GM21390 (cell line): ENCODE results near the gene GJA1.
"Not testable (repeated sequence)": the region's sequence is repeated elsewhere in the genome, so short reads cannot be mapped to it uniquely, and the experiment has no call there.

Experiments
- ATAC-seq: cut with Tn5 transposase; IDR thresholded peaks from one replicate; pipeline ENCODE4 v1.9.1; 2021; ENCODE audit not compliant: unreplicated experiment

The GJA1 gene

GRCh38 chr6:121435444-121436069, at the start of gene GJA1:
TSS of gene GJA1 (plus strand) at chr6:121435646. CDS start at chr6:121446848, 11,202 bp downstream.
- ATAC-seq: no peak

DNA sequence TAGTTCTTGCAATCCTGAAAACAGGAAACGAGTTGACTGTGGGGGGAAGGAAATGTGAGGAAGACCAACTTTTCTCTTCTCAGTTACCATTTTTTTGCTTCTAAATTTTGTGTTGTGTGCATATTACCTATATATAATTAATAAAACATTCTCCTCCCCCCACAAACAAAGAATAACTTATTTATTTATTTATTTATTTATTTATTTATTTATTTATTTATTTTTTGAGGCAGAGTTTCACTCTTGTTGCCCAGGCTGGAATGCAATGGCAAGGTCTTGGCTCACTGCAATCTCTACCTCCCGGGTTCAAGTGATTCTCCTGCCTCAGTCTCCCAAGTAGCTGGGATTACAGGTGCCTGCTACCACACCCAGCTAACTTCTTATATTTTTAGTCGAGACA, 48.9 kb upstream of the GJA1 start:
- not testable (repeated sequence) for ATAC-seq

GRCh38 chr6:121389419-121389818, 46.0 kb upstream of the GJA1 start:
- ATAC-seq: no peak

DNA sequence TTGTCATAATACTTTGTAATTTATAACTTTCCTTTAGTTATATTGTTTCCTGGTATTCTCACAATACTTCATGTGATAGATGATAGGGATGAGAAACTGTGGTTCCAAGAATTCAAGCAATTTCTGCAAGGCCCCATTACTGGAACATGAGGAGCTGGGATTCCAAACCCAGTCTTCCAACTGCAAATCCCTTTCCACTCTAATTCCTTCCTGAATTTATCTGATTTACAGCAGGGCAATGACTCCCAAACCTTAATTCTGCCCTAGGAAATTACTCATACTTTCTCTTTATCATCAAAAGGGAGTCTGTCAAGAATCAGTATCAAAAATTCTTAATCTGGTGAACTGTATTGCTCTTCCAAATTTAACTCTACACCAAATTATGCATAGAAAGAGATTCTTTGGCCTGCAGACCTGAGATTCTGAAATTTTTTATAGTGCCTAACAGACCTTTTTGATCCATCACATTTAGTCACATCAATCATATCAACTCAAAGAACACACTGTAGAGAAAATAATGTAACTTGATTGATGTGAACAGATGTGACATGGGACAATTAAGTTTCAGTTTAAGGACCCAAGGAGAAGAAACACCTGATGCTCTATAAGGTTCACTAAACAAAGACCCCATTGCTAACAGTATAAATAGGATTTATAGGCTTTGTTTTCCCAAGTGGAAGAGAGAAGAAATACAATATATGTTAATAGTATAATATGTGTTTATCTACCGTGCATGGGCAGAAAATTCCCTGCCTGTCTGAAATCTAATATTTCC, 41.5 kb upstream of the GJA1 start:
- ATAC-seq: no peak

GRCh38 chr6:121395736-121396135, 39.7 kb upstream of the GJA1 start:
- no peak for ATAC-seq

DNA sequence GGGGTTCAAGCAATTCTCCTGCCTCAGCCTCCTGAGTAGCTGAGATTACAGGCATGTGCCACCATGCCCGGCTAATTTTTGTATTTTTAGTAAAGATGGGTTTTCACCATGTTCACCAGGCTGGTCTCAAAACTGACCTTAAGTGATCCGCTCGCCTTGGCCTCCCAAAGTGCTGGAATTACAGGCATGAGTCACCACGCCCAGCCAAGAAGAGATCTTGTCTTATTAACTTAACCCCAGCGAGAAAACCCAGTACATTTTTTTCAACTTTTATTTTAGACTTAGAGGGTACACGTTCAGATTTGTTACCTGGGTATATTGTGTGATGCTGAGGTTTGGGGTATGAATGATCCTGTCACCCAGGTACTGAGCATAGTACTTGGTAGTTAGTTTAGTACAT, 38.3 kb upstream of the GJA1 start:
- not testable (repeated sequence) for ATAC-seq

DNA sequence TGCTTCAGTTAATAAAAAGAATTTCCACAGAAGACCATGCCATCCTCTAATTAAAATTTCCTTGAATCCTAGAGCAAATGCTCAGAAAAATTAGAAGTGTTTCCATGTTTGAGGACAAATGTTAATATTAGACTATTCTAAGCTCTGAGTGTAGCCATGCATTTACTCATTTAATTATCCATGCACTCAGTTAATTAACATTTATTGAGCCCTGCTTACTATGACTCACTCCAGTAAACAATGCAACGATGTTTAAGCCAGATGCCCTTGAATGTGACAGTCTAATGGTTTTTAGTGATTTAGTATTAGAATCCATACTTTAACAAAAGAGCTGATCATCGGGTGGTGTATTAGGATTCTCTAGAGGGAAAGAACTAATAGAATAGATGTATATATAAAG, 37.3 kb upstream of the GJA1 start:
- no peak for ATAC-seq

DNA sequence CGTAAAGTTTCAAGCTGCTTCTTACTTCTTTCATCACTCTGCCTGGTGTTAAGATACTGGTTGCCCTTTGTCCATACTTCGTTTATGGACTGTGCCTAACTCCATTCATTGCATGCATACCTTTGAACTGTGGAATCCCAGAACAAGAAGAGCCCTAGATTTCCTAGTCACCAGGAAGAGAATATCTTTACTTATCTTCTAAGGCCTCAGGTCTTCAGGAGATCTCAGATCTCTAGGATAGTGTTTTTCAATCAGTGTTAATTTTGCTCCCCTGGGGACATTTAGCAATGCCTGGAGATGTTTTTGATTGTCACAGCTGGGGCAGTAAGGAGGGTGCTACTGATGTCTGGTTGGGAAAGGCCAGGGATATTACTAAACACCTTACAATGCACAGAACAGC, 35.5 kb upstream of the GJA1 start:
- ATAC-seq: no peak

- no peak for ATAC-seq
Measured at GRCh38 chr6:121403964-121404363, 31.5 kb upstream of the GJA1 start.

- no peak for ATAC-seq
Measured at GRCh38 chr6:121405306-121405705, 30.1 kb upstream of the GJA1 start.

- ATAC-seq: no peak
Measured at GRCh38 chr6:121408321-121408720, 27.1 kb upstream of the GJA1 start.

- ATAC-seq: no peak
Measured at GRCh38 chr6:121413879-121414278, 21.6 kb upstream of the GJA1 start.

DNA sequence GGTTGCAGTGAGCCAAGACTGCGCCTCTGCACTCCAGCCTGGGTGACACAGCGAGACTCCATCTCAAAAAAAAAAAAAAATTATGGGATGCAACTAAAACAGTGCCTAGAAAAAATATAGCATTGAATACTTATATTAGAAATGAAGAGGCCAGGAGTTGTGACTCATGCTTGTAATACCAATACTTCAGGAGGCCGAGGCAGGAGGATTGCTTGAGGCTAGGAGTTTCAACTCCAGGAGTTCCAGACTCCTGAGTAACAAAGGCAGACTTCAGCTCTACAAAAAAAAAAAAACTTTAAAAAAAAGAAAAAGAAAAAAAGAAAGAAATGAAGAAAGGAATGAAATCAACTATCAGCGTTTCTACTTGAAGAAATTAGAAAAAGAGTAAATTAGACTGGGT, 17.1 kb upstream of the GJA1 start:
- ATAC-seq: no peak

DNA sequence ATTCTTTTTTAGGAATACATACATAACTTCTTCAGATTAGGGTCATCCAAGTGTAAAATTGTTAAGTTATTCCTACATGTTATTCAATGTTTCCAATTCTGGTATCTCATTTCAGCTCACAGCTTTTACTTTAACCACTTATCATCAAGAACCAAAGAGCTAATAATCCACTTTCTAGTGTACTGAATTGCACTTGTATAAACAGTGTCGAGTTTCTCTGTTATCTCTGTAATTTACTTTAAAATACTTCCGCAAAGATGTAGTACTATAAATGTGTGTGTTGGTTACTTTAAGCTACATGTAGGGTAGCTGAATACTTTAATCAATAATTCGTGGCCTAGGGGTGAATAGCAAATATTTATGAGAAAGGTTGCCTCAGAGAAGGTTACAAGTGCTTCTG, 8.8 kb upstream of the GJA1 start:
- ATAC-seq: no peak

GRCh38 chr6:121428872-121429756, 6.3 kb upstream of the GJA1 start:
- no peak for ATAC-seq

- no peak for ATAC-seq
Measured at GRCh38 chr6:121430514-121431460, 4.7 kb upstream of the GJA1 start.

DNA sequence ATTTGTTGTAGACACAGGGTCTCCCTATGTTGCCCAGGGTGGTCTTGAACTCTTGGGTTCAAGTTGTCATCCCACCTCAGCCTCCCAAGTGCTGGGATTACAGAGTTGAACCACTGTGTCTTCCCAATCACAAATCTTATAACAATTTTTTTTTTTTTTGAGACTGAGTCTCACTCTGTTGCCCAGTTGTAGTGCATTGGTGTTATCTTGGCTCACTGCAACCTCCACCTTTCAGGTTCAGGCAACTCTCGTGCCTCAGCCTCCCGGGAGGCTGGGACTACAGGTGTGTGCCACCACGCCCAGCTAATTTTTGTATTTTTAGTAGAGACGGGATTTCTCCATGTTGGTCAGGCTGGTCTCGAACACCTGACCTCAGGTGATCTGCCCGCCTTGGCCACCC, 3.7 kb upstream of the GJA1 start:
- ATAC-seq: not testable (repeated sequence)

GRCh38 chr6:121434037-121434770, 1.2 kb upstream of the GJA1 start:
- ATAC-seq: no peak

GRCh38 chr6:121436274-121436857, 920 bp downstream of the GJA1 start:
- no peak for ATAC-seq
